Heart left ventricle (tissue), 16 donors: ENCODE results near the gene C1orf21. TPM values are rescaled to one million over a fixed set of nuclear protein-coding genes. Genes with fewer than 3 reads are reported as not detected.

Source experiments
- ATAC-seq, 4 donors: fragments of 200-7000 bp; cut with Tn5 transposase; one replicate each; pipeline ENCODE4 v1.9.1; 2020 to 2022; ENCODE audit warnings: moderate library complexity in 4 of 4, mild to moderate bottlenecking in 3 of 4, moderate number of reproducible peaks in 1 of 4
- DNase-seq, 5 donors: peaks; one replicate each; pipeline ENCODE4 v3.0.0-alpha.2; 2020
- H3K27ac ChIP-seq, 12 donors: fragments of 200-600 bp; sonication (generic) in 4 of 12; one replicate each; pipeline versions ENCODE4 v1.5.0 to v1.8.0; 2016 to 2022; ENCODE audit warnings: mild to moderate bottlenecking in 2 of 12
- H3K27me3 ChIP-seq, 9 donors: fragments of 200-600 bp; sonication (generic) in 2 of 9; one replicate each; pipeline versions ENCODE4 v1.5.1 to v1.8.0; 2016 to 2022; ENCODE audit warnings: mild to moderate bottlenecking in 3 of 9
- H3K36me3 ChIP-seq, 9 donors: fragments of 200-600 bp; sonication (generic) in 2 of 9; one replicate each; pipeline versions ENCODE4 v1.5.0 to v1.8.0; 2018 to 2022; ENCODE audit warnings: mild to moderate bottlenecking in 2 of 9
- H3K4me1 ChIP-seq, 12 donors: fragments of 200-600 bp; sonication (generic) in 4 of 12; one replicate each; pipeline versions ENCODE4 v1.5.0 to v1.8.0; 2016 to 2022; ENCODE audit warnings: mild to moderate bottlenecking in 3 of 12
- H3K4me3 ChIP-seq, 12 donors: fragments of 200-600 bp; sonication (generic) in 4 of 12; one replicate each; pipeline versions ENCODE4 v1.5.0 to v1.8.0; 2017 to 2022; ENCODE audit warnings: mild to moderate bottlenecking in 9 of 12, moderate library complexity in 4 of 12
- H3K9me3 ChIP-seq, 12 donors: fragments of 200-600 bp; sonication (generic) in 4 of 12; one replicate each; pipeline versions ENCODE4 v1.5.0 to v1.8.0; 2016 to 2022; ENCODE audit warnings: mild to moderate bottlenecking in 1 of 12
- CTCF ChIP-seq, 12 donors: fragments of 200-600 bp; sonication (generic) in 4 of 12; IDR thresholded peaks; one replicate each; pipeline versions ENCODE4 v1.5.0 to v1.8.0; 2018 to 2022; ENCODE audit warnings: antibody characterized with exemption in 12 of 12, mild to moderate bottlenecking in 5 of 12
- POLR2A ChIP-seq, 2 donors: fragments of 450-650 bp; IDR thresholded peaks; one replicate each; pipeline ENCODE4 v1.6.1; 2017; ENCODE audit warnings: antibody characterized with exemption in 2 of 2, mild to moderate bottlenecking in 2 of 2, moderate library complexity in 2 of 2
- WGBS, 4 donors: extraction: QIAGEN DNeasy Blood & Tissue Kit in 2 of 4; methylation state at CpG; one replicate each; pipeline versions ENCODE4 v1.1.5 to v1.1.7; 2013 to 2018; 5-methylcytosine and 5-hydroxymethylcytosine counted together
- intact Hi-C, 10 donors: fragments of 100-400 bp; cut with DNase I; formaldehyde crosslinking; loops; one replicate each; pipeline versions ENCODE4 v1.11.1 to v1.14.2; 2022
- polyA plus RNA-seq, 2 donors: library from polyadenylated mRNA; stranded (reverse); fragments of 200-250 nt; gene quantifications; one replicate each; pipeline ENCODE4 v1.2.3, GENCODE V29; 2013
- total RNA-seq, 9 donors: library from RNA; depleted of rRNA in 2 of 9; stranded (reverse); fragments of >200 nt in 2 of 9; fragmentation: NEBNext Ultra II Directional in 3 of 9; extraction: Animal tissue kit (Norgen Biotek cat#: 25700) in 3 of 9; gene quantifications; one replicate each; pipeline versions ENCODE4 v1.1.0 to v1.2.4, GENCODE V29; 2016 to 2023
- donor health status: ischemic (EF 13 %, LVEDD 7.1; RV severe dilation, severe dysfunction).
- donor health status: healthy with polysubstance abuse.
- donor health status: DM: no; HTN: yes; CAD: no.
- donor health status: DM: no; HTN: no; CAD: no.
- donor health status: ischemic (EF 25% LVEDD 6.9; RV normal size, moderate dysfunction).
- donor health status: ischemic (EF 25% LVEDD 5.7; RV mildly dilated, moderate dysfunction).
- donor health status: healthy.
- donor health status: DM: yes; HTN: yes; CAD: no.
- donor health status: ischemic (EF 35%, LVEDD 5.7; RV mildly dilated, moderate dysfunction).
- donor health status: nonischemic (EF 11% LVEDD 7.7; RV severe dilation, severe dysfunction).
- donor health status: DM: yes; HTN: yes; CAD: no.
- donor health status: PGD.
- donor health status: ischemic (EF 29% LVEDD 5.4; RV normal size, mild dysfunction).
- donor health status: nonischemic (EF 23%, LVEDD 6.1; RV moderate dilation, normal function).

Gene C1orf21
- total and polyA plus RNA-seq, 11 donors, result 32.0 to 81.3 (median 68.4) TPM

- Histone ChIP-seq H3K27ac (no peak overlapping the region), H3K27me3 (no peaks in the 10 kb centered on the region), H3K4me3 (no peak overlapping the region), H3K4me1 (peaks cover 0 to 83% (median 48%) of the 10 kb centered on the region in 12 donors), H3K36me3 (no peaks in the 10 kb centered on the region), H3K9me3 (no peaks in the 10 kb centered on the region)
- intact Hi-C loops, result no loop called here
- ATAC-seq (no peak), DNase-seq (no peak)
- 72 to 79% (median 75%) methylated on average over 1 of the region's 1 CpG for WGBS, 4 donors
- no peak for TF ChIP-seq CTCF (IDR thresholded peaks at IDR 0.05)
- TF ChIP-seq POLR2A (IDR thresholded peaks at IDR 0.05), result no peak
Measured at GRCh38 chr1:184405801-184406142, 18.9 kb downstream of the C1orf21 start.

DNA sequence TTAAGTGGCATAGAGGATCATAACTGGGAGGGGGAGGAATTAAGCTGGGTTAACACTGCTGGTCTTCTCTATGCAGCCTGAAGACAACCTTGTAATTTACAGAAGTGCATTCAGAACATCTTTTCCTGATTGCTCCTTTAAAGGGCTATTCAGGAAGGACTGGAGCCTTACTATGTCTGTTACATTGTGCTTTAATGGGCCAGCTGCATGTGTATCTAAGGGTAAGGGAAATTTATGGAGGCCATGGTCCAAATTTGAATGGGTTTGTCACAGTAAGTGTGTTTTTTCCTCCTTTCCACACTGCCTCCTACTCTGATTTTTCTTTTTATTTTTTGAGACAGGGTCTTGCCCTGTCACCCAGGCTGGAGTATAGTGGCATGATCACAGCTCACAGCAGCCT, 19.6 kb downstream of the C1orf21 start:
- H3K36me3 ChIP-seq, result no peaks in the 10 kb centered on the region
- ATAC-seq, result no peak
- TF ChIP-seq CTCF (IDR thresholded peaks at IDR 0.05), result no peak
- TF ChIP-seq POLR2A (IDR thresholded peaks at IDR 0.05), result no peak
- no peak for DNase-seq
- H3K4me1 ChIP-seq, result peaks cover 0 to 79% (median 48%) of the 10 kb centered on the region in 12 donors
- no peak overlapping the region for H3K27ac ChIP-seq
- H3K4me3 ChIP-seq, result no peak overlapping the region
- no peaks in the 10 kb centered on the region for H3K9me3 ChIP-seq
- intact Hi-C loops, result no loop called here
- H3K27me3 ChIP-seq, result no peaks in the 10 kb centered on the region

DNA sequence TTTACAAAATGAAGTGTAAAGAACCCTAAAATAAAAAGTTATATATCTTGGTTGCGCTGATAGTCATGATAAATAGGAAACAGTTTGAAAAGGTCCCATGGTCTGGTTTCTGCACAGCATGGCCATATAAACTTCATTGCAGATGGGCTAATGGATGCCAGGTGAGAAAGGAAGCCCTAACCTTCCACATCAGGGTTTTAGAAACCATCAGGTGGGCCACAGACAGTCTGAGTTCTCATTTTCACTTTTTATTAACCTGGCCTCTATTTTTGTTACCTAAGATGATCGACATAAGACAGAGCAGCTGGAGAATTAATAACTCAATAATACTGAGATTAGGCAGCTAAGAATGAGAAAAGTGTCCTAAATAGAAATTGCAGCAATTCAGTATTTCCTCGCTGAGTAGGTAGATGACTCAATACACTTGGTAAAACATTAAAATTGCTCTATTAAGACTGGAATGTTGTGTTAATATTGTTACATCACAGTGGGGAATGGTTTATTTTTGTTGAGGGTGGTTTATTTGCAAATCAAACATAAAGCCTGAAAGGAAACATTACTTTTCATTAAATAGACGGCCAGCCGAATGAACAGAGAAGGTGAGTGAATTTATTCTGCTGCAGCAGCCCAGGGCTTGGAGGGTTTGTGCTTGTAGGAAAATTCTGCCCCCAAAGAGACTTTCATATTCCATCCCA, 21.1 kb downstream of the C1orf21 start:
- Histone ChIP-seq H3K4me1 (peaks cover 0 to 69% (median 45%) of the 10 kb centered on the region in 12 donors), H3K27ac (peak overlapping the region in 4 of 12 donors; percentile 3 to 31 (median 20)), H3K27me3 (no peaks in the 10 kb centered on the region), H3K4me3 (no peak overlapping the region), H3K36me3 (no peaks in the 10 kb centered on the region), H3K9me3 (no peaks in the 10 kb centered on the region)
- peak in 1 of 4 donors; percentile 27 for ATAC-seq
- no peak for DNase-seq
- intact Hi-C loops, result no loop called here
- no peak for TF ChIP-seq CTCF (IDR thresholded peaks at IDR 0.05)
- TF ChIP-seq POLR2A (IDR thresholded peaks at IDR 0.05), result no peak
- WGBS, 4 donors, result 68 to 80% (median 75%) methylated on average over 5 of the region's 5 CpGs

- intact Hi-C loops, result no loop called here
- H3K27ac ChIP-seq, result peak overlapping the region in 6 of 12 donors; percentile 3 to 31 (median 17)
- peaks cover 0 to under 1% (median 0%) of the 10 kb centered on the region in 9 donors for H3K36me3 ChIP-seq
- 65 to 77% (median 72%) methylated on average over 2 of the region's 2 CpGs for WGBS, 4 donors
- TF ChIP-seq POLR2A (IDR thresholded peaks at IDR 0.05) (no peak), CTCF (IDR thresholded peaks at IDR 0.05) (no peak)
- H3K4me1 ChIP-seq, result peaks cover 0 to 63% (median 44%) of the 10 kb centered on the region in 12 donors
- no peaks in the 10 kb centered on the region for H3K9me3 ChIP-seq
- H3K4me3 ChIP-seq, result no peak overlapping the region
- ATAC-seq (no peak), DNase-seq (no peak)
- no peaks in the 10 kb centered on the region for H3K27me3 ChIP-seq
Measured at GRCh38 chr1:184408580-184408979, 21.8 kb downstream of the C1orf21 start.
